ENCODE results near the gene PARD6B. TPM values are rescaled to one million over a fixed set of nuclear protein-coding genes. Genes with fewer than 3 reads are reported as not detected.

Gene PARD6B
- total and polyA plus RNA-seq, 11 donors: 1.3 to 12.2 (median 4.2) TPM

- H3K36me3 ChIP-seq: no peaks in the 10 kb centered on the region
- WGBS, 4 donors: 88 to 93% (median 90%) methylated on average over 5 of the region's 5 CpGs
- no peak overlapping the region for H3K27ac ChIP-seq
- no peaks in the 10 kb centered on the region for H3K27me3 ChIP-seq
- ATAC-seq (no peak), DNase-seq (no peak)
- intact Hi-C loops (cut with DNase I): loop anchor here in 1 of 10 donors (10.0 kb wide), 1 partner anchor 509 kb away; no protein-coding TSS in a partner anchor
- H3K4me3 ChIP-seq: no peak overlapping the region
- TF ChIP-seq, protein P1, sequence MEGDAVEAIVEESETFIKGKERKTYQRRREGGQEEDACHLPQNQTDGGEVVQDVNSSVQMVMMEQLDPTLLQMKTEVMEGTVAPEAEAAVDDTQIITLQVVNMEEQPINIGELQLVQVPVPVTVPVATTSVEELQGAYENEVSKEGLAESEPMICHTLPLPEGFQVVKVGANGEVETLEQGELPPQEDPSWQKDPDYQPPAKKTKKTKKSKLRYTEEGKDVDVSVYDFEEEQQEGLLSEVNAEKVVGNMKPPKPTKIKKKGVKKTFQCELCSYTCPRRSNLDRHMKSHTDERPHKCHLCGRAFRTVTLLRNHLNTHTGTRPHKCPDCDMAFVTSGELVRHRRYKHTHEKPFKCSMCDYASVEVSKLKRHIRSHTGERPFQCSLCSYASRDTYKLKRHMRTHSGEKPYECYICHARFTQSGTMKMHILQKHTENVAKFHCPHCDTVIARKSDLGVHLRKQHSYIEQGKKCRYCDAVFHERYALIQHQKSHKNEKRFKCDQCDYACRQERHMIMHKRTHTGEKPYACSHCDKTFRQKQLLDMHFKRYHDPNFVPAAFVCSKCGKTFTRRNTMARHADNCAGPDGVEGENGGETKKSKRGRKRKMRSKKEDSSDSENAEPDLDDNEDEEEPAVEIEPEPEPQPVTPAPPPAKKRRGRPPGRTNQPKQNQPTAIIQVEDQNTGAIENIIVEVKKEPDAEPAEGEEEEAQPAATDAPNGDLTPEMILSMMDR (IDR thresholded peaks at IDR 0.05): no peak
- no peak for TF ChIP-seq POLR2A (IDR thresholded peaks at IDR 0.05)
- peaks cover 0 to 6% (median 0%) of the 10 kb centered on the region in 12 donors for H3K4me1 ChIP-seq
- no peaks in the 10 kb centered on the region for H3K9me3 ChIP-seq
Measured at GRCh38 chr20:50806126-50806768, 74.9 kb downstream of the PARD6B start.

Other genes with a start within 250 kb of the PARD6B start
- gene PTPN1, start 221.2 kb upstream of the PARD6B start, total RNA-seq: 10 to 100 TPM; 24.2 to 63.3 (median 32.0) TPM
- gene PTPN1, start 221.2 kb upstream of the PARD6B start, polyA plus RNA-seq: 10 to 100 TPM; 18.5 to 93.8 TPM
- gene RIPOR3, start 40.0 kb upstream of the PARD6B start, total RNA-seq: 10 to 100 TPM in 2 of 9 donors, 1 to 10 TPM in 7; 2.4 to 10.4 (median 4.9) TPM
- 10 to 100 TPM in 1 of 2 donors, 1 to 10 TPM in 1; 3.0 to 20.7 TPM for gene RIPOR3, start 40.0 kb upstream of the PARD6B start, polyA plus RNA-seq
- gene BCAS4, start 63.5 kb downstream of the PARD6B start, total RNA-seq: 1 to 10 TPM; 1.7 to 5.1 (median 2.1) TPM
- 1 to 10 TPM in 1 of 2 donors, under 1 TPM in 1; 0.78 to 1.8 TPM for gene BCAS4, start 63.5 kb downstream of the PARD6B start, polyA plus RNA-seq
- 10 to 100 TPM; 27.5 to 50.6 (median 33.3) TPM for gene ADNP, start 199.9 kb downstream of the PARD6B start, total RNA-seq
- 10 to 100 TPM; 18.1 to 21.4 TPM for gene ADNP, start 199.9 kb downstream of the PARD6B start, polyA plus RNA-seq
- 10 to 100 TPM; 32.5 to 53.1 (median 49.5) TPM for gene DPM1, start 227.0 kb downstream of the PARD6B start, total RNA-seq
- 10 to 100 TPM; 32.5 to 58.2 TPM for gene DPM1, start 227.0 kb downstream of the PARD6B start, polyA plus RNA-seq
- 1 to 10 TPM; 2.6 to 3.9 (median 2.8) TPM for gene MOCS3, start 227.2 kb downstream of the PARD6B start, total RNA-seq
- 1 to 10 TPM; 1.2 to 2.7 TPM for gene MOCS3, start 227.2 kb downstream of the PARD6B start, polyA plus RNA-seq

Measured in heart left ventricle (tissue), 16 donors.